K562 (cell line): ENCODE data around the gene PSMD4. TPM values are rescaled to one million over a fixed set of nuclear protein-coding genes. Genes with fewer than 3 reads are reported as not detected.
A peak's percentile ranks its signal among the peaks of the same experiment; 100 is the strongest.

Experiments used
- CCNT2 ChIP-seq: IDR thresholded peaks from 2 replicates; pipeline ENCODE4 v1.6.1; 2011; ENCODE audit warnings: borderline replicate concordance, low read depth, mild to moderate bottlenecking, moderate library complexity, mixed read lengths, low read length; ENCODE audit not compliant: insufficient read length; ENCODE audit errors: extremely low read depth
- CREM ChIP-seq: IDR thresholded peaks from 2 replicates; pipeline ENCODE4 v1.6.1; 2014; ENCODE audit warnings: antibody characterized with exemption, low read depth
- EP300 ChIP-seq: IDR thresholded peaks from 2 replicates; pipeline ENCODE4 v1.6.1; 2012; ENCODE audit warnings: low read length, improper control_type of control experiment
- GTF2F1 ChIP-seq: IDR thresholded peaks from 2 replicates; pipeline ENCODE4 v1.6.1; 2011; ENCODE audit warnings: low read depth, low read length, improper control_type of control experiment
- HDAC6 ChIP-seq: IDR thresholded peaks from 2 replicates; pipeline ENCODE4 v1.6.1; 2012; ENCODE audit warnings: low read depth, mild to moderate bottlenecking, control low read depth, inconsistent platforms, low read length, moderate library complexity
- HOXB6 ChIP-seq: fragments of 250-450 bp; sonication (Bioruptor Pico); IDR thresholded peaks from 2 replicates; pipeline ENCODE4 v1.5.1; 2022; ENCODE audit warnings: mild to moderate bottlenecking, borderline replicate concordance
- JUNB ChIP-seq: fragments of 450-650 bp; formaldehyde crosslinking; conservative IDR thresholded peaks from 2 replicates; pipeline ENCODE4 v1.4.0; 2020; ENCODE audit warnings: mild to moderate bottlenecking
- NFIC ChIP-seq: fragments of 450-650 bp; IDR thresholded peaks from 2 replicates; pipeline ENCODE4 v1.6.1; 2017; ENCODE audit warnings: mild to moderate bottlenecking, inconsistent platforms
- NFRKB ChIP-seq: fragments of 450-650 bp; IDR thresholded peaks from 2 replicates; pipeline ENCODE4 v1.6.1; 2016; ENCODE audit warnings: low read depth
- PCBP1 ChIP-seq: fragments of 200-400 bp; formaldehyde crosslinking; IDR thresholded peaks from 2 replicates; pipeline ENCODE4 v1.6.1; 2018; ENCODE audit warnings: mild to moderate bottlenecking, low read depth, low read length; ENCODE audit not compliant: poor library complexity, severe bottlenecking
- PHTF2 ChIP-seq: fragments of 250-450 bp; sonication (Bioruptor Pico); IDR thresholded peaks from 2 replicates; pipeline ENCODE4 v1.5.0; 2021; ENCODE audit warnings: mild to moderate bottlenecking
- POLR2AphosphoS2 ChIP-seq: IDR thresholded peaks from 2 replicates; pipeline ENCODE4 v1.6.1; 2012; ENCODE audit warnings: low read length, improper control_type of control experiment
- POLR2B ChIP-seq: fragments of 450-650 bp; IDR thresholded peaks from 2 replicates; pipeline ENCODE4 v1.6.1; 2018; ENCODE audit warnings: low read depth; ENCODE audit not compliant: partially characterized antibody
- SMARCB1 ChIP-seq: IDR thresholded peaks from 2 replicates; pipeline ENCODE4 v1.6.1; 2011; ENCODE audit warnings: improper control_type of control experiment, low read depth; ENCODE audit not compliant: insufficient read length
- SRSF3 ChIP-seq: fragments of 200-400 bp; formaldehyde crosslinking; IDR thresholded peaks from 2 replicates; pipeline ENCODE4 v1.6.1; 2016; ENCODE audit warnings: mild to moderate bottlenecking, low read length, moderate library complexity; ENCODE audit not compliant: insufficient read depth
- STAT5A ChIP-seq: IDR thresholded peaks from 2 replicates; pipeline ENCODE4 v1.6.1; 2012; ENCODE audit warnings: low read length, inconsistent platforms, borderline replicate concordance
- SUPT5H ChIP-seq: fragments of 450-650 bp; IDR thresholded peaks from 2 replicates; pipeline ENCODE4 v1.6.1; 2016
- WHSC1 ChIP-seq: IDR thresholded peaks from one replicate; pipeline ENCODE4 v1.6.1; 2012; ENCODE audit warnings: low read length, control low read depth, inconsistent platforms
- ZKSCAN1 ChIP-seq: fragments of 150-350 bp; IDR thresholded peaks from 2 replicates; pipeline ENCODE4 v1.6.1; 2016; ENCODE audit warnings: low read depth, low read length
- ZNF143 ChIP-seq: sonication (generic); formaldehyde crosslinking; IDR thresholded peaks from 2 replicates; pipeline ENCODE4 v1.9.0; 2022; ENCODE audit warnings: mild to moderate bottlenecking, missing genetic modification reagents
- ZNF23 ChIP-seq: fragments of 250-450 bp; sonication (Bioruptor Pico); IDR thresholded peaks from 2 replicates; pipeline ENCODE4 v1.4.0; 2020; ENCODE audit warnings: mild to moderate bottlenecking
- polyA plus RNA-seq, 8 experiments: library from polyadenylated mRNA; depleted of rRNA in 4 of 8; stranded (reverse) in 5 of 8; unstranded in 3 of 8; fragments of >200 nt; fragmentation: Nextera tagmentation in 2 of 8; fragmentation: Illumina TruSeq in 1 of 8; extraction: Ambion mirVana in 2 of 8; extraction: Trizol in 1 of 8; gene quantifications; 2 replicates each; pipeline versions ENCODE4 v1.2.1 to v1.2.3, GENCODE V29; 2011 to 2014; ENCODE audit warnings: inconsistent platforms in 1 of 8, missing spikeins in 1 of 8
- total RNA-seq, 7 experiments: library from RNA; depleted of rRNA in 6 of 7; stranded (reverse); fragments of >200 nt in 6 of 7; fragmentation: Illumina TruSeq in 2 of 7; extraction: Trizol in 2 of 7; gene quantifications; 2 replicates each; pipeline versions ENCODE4 v1.2.1 to v1.2.3, GENCODE V29; 2011 to 2021; ENCODE audit warnings: low replicate concordance in 1 of 7
- TF ChIP-seq, protein P1 (sequence below), 2 experiments: fragments of 450-650 bp; formaldehyde crosslinking in 1 of 2; IDR thresholded peaks; 2 replicates each; pipeline versions ENCODE4 v1.4.0 to v1.6.1; 2014 to 2020; ENCODE audit warnings: mild to moderate bottlenecking in 2 of 2, borderline replicate concordance in 1 of 2, low read depth in 1 of 2

Gene PSMD4
- total and polyA plus RNA-seq, 9 of the 15 experiments (the other 6 are each of a cell fraction or from before 2014, with no cell fraction given) = 194 to 353 (median 295) TPM

DNA sequence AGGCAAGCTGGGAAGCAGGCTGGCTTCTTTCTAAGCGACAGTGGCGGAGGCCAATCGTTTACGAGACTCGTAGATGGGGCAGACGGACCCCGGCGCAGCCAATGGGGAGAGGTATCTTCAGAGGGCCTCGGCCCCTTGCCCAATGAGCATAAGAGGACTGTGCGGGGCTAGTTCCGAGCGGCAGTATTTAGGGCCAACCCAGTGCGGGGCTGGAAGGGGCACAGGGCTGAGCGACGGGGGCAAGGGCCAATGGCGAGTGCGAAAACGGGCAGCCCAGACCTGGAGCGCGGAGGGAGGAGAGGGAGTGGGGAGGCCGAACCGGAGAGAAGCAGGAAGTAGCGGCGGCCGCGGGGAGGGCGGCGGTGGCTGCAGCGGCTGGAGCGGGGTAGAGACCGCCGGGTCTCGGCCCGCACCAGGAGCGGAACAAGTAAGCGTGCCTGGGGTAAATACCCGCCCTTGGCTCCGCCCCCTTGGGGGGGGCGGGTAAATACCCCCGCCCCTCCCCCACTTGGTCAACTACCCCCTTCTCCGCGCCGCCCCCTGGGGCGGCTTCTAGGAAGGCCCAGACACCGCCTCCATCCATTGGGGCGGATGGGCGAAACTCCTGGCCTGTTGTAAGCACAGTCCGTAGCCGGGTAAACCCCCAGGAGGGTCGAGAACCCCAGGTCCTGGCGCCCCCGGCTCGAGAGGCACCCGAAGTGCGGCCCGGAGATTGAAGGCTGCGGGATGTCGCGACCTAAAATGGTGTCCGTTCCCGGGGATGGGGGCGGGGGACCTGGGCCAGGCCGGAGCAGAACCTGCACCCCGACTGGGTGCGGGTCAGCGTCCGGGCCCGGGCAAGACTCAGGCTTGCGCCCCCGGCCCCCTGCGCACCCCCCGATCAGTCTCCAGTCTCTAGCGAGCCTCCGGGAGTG is 27.7 kb downstream of the PSMD4 start, which contains the start of gene ZNF687 (continued):
- TF ChIP-seq CCNT2 (peak; percentile 76), HDAC6 (no peak), ZNF143 (CRISPR knock-in tag) (0 out of 2 replicates have a peak, but pooled peaks have one; percentile 19), JUNB (CRISPR knock-in tag) (no peak), SMARCB1 (no peak), NFIC (peak; percentile 8; the same call in 1 of the 2 replicates), NFRKB (0 out of 2 replicates have a peak, but pooled peaks have one; percentile 60), STAT5A (peak; percentile 34; the same call in 1 of the 2 replicates), PHTF2 (CRISPR knock-in tag) (no peak), WHSC1 (no peak), SRSF3 (no peak), ZKSCAN1 (peak; percentile 10; the same call in 1 of the 2 replicates), CREM (peak; percentile 81; the same call in 1 of the 2 replicates), EP300 (no peak), PCBP1 (peak; percentile 88), SUPT5H (no peak; the same call in 1 of the 2 replicates), POLR2B (no peak), POLR2AphosphoS2 (peak; percentile 65), GTF2F1 (no peak), ZNF23 (CRISPR knock-in tag) (no peak), HOXB6 (no peak)
- TF ChIP-seq, protein P1, sequence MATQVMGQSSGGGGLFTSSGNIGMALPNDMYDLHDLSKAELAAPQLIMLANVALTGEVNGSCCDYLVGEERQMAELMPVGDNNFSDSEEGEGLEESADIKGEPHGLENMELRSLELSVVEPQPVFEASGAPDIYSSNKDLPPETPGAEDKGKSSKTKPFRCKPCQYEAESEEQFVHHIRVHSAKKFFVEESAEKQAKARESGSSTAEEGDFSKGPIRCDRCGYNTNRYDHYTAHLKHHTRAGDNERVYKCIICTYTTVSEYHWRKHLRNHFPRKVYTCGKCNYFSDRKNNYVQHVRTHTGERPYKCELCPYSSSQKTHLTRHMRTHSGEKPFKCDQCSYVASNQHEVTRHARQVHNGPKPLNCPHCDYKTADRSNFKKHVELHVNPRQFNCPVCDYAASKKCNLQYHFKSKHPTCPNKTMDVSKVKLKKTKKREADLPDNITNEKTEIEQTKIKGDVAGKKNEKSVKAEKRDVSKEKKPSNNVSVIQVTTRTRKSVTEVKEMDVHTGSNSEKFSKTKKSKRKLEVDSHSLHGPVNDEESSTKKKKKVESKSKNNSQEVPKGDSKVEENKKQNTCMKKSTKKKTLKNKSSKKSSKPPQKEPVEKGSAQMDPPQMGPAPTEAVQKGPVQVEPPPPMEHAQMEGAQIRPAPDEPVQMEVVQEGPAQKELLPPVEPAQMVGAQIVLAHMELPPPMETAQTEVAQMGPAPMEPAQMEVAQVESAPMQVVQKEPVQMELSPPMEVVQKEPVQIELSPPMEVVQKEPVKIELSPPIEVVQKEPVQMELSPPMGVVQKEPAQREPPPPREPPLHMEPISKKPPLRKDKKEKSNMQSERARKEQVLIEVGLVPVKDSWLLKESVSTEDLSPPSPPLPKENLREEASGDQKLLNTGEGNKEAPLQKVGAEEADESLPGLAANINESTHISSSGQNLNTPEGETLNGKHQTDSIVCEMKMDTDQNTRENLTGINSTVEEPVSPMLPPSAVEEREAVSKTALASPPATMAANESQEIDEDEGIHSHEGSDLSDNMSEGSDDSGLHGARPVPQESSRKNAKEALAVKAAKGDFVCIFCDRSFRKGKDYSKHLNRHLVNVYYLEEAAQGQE (IDR thresholded peaks at IDR 0.05; ENCODE audit: borderline replicate concordance) = peak; percentile 6; the same call in 1 of the 2 replicates
- TF ChIP-seq, protein P1 (CRISPR knock-in tag; IDR thresholded peaks at IDR 0.05; ENCODE audit: low read depth) = peak; percentile 17; the same call in 1 of the 2 replicates
